GM19468 (cell line): Measurements from ENCODE around the gene GAL3ST2.
"Not testable (repeated sequence)": the region's sequence is repeated elsewhere in the genome, so short reads cannot be mapped to it uniquely, and the experiment has no call there.

Source experiments
- ATAC-seq: cut with Tn5 transposase; IDR thresholded peaks from one replicate; pipeline ENCODE4 v1.9.1; 2021; ENCODE audit warnings: mild to moderate bottlenecking, moderate library complexity, moderate number of reproducible peaks; ENCODE audit not compliant: unreplicated experiment; ENCODE audit errors: extremely low read depth

GAL3ST2 gene

GRCh38 chr2:241782053-241782452 is 5.4 kb downstream of the GAL3ST2 start:
- ATAC-seq: not testable (repeated sequence)

GRCh38 chr2:241788135-241788534 is 11.5 kb downstream of the GAL3ST2 start:
- no peak for ATAC-seq

DNA sequence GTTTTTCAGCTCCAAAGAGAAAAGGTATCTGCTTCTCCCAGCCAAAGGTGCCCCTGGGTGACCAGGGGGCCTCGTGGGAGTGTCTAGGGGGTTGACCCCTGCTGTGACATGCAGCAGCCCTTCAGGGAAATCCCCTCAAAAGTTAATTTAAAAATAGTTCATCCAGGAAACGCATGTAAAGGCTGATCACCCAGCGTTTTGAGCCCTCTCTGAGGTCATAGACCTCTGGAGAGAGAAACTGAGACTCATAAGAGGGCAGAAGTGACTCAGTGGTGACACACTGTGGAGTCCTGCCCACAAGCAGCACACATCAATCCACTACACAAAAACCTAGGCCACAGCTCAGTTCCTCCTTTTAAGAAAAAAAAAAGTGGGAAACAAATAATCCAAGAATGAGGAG is 11.9 kb downstream of the GAL3ST2 start:
- no peak for ATAC-seq

- ATAC-seq: not testable (repeated sequence)
Measured at GRCh38 chr2:241791385-241791784, 14.8 kb downstream of the GAL3ST2 start.

GRCh38 chr2:241793385-241793784 is 16.8 kb downstream of the GAL3ST2 start:
- no peak for ATAC-seq

GRCh38 chr2:241794250-241794823 is 17.7 kb downstream of the GAL3ST2 start:
- no peak for ATAC-seq

- ATAC-seq: no peak
Measured at GRCh38 chr2:241795021-241795999, 18.7 kb downstream of the GAL3ST2 start.

DNA sequence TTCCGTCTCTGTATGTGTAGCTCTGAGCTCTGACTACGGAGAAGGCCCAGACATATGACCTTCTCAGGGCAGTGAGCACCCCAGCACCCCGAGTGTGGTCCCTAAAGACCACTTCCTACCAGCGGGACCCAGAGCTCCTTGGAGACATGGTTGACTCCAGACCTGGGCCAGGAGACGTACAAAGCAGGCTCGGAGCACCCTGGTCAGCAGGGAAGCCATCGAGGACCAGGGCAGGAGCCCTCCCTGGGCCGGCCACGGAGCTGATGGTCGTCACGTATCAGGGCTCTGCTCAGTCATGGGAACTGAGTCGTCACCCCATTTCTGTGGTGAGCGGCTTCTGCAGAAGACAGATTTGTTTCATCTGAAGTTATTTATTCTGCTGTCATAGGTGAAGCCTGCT is 19.6 kb downstream of the GAL3ST2 start:
- no peak for ATAC-seq

- ATAC-seq: no peak
Measured at GRCh38 chr2:241796610-241797138, 20.1 kb downstream of the GAL3ST2 start.

DNA sequence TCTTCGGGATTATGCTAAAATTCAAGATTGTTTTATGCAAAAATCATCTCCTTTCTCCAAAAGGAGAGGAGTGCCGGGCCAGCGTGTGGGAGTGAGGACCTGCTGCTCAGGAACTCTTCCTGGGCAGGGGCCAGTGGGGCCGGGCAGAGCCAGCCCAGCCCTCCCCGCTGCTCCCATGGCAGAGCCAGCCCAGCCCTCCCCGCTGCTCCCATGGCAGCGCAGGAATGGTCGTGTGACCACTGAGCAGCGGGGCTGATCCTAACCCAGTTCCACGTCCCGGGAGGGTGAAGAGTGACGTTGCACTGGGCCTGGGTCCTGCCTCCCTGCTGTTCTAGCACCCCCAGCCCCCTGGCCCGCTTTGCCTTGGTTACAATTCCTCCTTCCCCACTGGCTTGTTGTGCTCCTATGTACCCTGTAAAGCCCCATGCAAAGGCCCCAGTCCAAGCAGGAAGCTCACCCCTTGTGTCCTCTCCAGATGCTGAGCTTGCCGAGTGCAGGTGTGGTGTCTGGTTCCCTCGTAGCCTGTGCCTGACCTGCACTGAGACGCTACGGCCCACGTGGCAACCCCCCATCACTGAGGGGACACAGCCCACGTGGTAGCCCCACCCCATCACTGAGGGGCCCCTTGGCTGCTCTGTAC is 20.9 kb downstream of the GAL3ST2 start:
- ATAC-seq: no peak

DNA sequence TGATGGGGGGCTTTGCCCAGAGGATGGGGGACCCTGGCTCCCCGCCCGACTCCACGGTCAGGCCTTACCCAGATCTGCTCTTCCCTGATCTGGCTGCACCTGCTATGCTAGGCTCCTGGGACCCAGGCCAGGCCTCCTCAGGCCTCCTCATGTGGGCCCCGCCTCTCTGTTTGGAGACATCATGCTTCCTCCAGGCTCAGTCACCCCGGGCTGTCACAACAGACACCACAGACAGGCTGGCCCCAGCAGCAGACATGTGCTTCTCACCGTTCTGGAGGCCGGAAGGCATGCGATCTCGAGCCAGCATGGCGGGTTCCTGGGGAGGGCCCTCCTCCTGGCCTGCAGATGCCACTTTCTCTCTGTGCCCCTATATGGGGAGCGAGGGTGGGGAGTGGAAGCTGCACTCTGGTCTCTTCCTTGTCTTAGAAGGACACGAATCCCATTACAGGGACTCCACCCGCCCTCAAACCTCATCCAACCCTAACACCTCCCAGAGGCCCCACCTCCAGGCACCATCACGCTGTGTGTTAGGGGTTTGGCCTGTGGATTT is 21.5 kb downstream of the GAL3ST2 start:
- ATAC-seq: no peak

GRCh38 chr2:241798631-241799521 is 22.3 kb downstream of the GAL3ST2 start:
- ATAC-seq: no peak

DNA sequence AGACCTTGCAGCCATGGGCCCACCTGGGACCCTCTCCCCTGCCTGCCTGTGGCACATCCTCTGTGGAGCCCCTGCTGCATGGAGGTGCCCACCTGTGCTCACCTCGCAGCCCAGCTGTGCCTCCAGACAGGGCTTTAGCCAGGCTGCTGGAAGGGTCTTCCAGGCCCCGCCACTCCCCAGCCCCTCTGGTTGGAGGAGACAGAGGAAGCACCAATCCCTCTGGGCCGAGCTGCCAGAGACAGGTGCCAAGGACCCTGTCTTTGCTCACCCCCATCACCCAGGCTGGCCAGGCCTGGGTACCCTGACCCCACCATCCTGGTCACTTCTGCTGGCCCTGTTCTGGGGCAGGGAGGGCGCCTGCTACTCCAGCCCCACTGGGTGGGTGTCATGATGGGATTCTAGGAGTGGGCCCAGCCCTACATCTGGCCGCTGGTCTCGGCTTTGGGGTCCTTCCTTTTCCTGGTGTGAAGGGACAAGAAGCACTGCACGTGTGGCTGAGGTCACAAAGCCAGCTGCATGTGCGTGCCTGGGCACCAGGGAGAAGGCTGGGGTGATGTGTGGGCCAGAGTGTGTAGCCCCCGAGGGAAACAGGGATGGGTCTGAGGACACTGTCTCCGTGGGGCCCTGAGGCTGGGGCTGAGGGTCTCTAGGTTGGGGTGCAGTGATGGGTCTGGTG is 23.0 kb downstream of the GAL3ST2 start:
- no peak for ATAC-seq

DNA sequence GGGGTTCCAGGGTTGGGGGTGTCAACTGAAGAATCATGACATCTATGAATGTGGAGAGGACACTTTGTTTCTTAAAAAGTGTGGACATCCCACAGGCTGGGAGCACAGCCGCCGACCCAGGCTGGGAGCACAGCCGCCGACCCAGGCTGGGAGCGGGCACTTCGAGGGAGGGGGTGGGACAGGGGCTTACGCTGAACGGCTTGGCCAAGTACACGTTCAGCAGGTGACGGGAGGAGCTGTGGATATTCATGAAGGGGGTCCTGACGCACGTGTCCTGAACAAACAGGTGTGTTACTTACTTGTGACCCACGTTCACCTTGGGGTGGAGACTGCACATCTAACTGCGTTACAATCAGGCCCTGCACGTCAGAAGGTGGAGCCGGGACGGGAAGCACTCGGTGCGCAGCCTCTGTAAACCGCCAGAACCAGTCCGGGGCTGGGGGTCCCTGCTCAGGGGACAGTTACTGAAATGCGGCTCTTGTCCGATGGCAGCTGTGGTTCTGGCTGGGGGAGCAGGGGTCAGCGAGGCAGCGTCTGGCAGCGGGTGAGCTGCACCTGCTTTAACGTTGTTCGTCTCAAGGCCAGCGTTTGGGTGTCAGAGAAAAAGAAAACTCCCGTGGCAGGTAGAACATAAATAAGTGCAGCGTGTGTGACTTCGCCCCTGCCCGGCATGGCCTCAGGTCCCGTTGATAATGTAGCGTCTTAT is 23.7 kb downstream of the GAL3ST2 start:
- not testable (repeated sequence) for ATAC-seq

DNA sequence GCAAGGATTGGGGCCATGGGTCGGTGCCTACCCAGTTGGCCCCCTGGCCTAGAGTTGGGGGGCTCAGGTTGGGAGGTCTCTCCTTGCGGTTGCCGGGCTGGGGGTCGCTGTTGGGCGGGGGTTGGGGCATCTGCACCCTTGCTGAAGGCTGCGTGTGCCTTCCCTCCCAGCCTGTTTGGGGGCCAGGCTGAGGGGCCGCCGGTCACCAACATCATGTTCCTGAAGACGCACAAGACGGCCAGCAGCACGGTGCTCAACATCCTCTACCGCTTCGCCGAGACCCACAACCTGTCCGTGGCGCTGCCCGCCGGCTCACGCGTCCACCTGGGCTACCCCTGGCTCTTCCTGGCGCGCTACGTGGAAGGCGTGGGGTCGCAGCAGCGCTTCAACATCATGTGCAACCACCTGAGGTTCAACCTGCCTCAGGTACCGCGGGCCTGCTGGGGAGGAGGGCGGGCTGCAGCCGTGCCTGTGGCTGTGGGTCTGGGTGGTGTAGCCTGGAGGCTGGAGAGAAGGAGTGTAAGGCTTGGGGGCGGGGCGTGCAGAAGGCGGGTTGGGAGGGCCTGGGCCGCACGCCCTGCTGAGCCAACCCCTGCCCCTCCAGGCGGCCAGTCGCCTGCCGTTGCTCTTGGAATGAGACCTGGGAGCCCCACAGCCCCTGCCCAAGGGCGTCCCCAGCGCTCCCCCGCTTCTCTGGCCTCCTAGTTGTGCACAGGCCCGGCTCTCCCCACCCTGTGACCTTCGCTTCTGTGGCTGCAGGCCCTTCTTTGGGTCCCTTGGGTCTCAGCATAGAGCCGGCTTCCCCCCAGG is 25.2 kb downstream of the GAL3ST2 start:
- ATAC-seq: no peak

DNA sequence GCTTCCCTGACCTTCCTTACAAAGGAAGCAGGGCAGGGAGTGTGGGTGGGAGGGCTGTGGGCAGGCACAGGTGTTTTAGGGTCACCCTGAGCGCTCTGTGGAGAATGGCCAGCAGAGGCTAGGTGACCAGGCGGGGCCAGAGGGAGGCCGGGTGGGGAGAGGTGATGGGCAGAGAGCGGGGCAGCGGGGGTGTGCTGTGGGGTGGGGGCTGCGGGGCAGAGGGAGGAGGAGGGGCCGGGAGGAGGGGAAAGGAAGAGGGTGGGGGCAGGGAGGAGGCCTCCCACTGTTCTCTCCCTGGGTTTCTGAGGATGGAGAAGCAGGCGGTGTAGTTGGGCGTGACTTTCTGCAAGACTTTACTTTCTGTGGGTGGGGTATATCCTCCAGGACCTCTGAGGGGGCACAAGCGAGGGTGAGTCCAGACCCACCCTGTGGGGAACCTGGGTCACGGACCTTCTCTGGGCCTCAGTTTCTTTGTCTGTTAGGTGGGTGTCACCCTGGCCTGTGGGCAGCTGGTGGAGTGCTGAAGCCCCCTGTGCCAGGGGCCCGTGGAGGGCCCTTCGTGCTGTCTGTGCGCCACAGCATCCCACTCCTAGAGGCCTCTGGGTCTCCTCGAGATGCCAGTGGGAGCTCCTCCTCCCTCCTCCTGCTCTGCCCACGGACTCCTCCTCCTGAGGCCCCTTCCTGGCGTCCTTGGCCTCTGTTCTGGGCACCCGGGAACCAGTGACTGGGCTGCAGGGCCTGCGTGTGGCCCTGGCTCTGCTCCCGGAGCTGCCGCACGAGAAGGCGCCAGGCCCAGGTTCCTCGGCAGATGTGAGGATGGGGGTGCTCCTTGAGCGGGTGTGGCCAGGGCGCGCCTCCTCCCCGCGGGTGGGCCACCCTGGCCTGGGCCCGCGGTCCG is 26.0 kb downstream of the GAL3ST2 start:
- ATAC-seq: no peak
